Measurements from ENCODE around the gene METAP1.
"Not testable (repeated sequence)": the region's sequence is repeated elsewhere in the genome, so short reads cannot be mapped to it uniquely, and the experiment has no call there.

Gene METAP1

DNA sequence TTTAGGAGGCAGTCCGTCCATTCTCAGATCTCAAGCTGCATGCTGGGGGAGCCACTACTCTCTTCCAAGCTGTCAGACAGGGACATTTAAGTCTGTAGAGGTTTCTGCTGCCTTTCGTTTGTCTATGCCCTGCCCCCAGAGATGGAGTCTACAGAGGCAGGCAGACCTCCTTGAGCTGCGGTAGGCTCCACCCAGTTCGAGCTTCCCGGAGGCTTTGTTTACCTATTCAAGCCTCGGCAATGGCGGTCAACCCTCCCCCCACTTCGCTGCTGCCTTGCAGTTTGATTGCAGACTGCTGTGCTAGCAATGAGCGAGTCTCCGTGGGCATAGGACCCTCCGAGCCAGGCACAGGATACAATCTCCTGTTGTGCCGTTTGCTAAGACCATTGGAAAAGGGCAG, 103.8 kb downstream of the METAP1 start:
- DNase-seq (ENCODE audit: low read depth in 2 of 2): no peak

- not testable (repeated sequence) for DNase-seq (ENCODE audit: low read depth in 2 of 2)
These were observed 104.3 kb downstream of the METAP1 start for GRCh38 chr4:99099814-99100213.

DNA sequence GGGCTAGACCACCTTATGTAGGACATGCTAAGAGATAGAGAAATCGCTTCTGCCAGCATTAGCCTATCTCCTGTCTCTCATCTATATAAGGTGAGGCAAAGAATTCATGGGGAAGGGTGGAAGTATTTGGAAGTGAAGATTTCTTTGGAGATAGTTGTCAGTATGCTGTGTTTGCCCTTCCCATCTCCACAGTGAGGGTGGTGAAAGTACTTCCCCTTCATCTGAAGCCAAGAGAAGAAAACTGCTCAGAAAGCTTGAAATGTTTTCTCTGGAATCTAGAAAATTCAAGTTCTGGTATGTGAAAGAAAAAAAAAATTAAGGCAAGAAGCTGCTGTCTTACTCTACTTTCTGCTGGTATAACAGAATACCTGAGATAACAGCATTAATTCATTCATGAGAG, 105.4 kb downstream of the METAP1 start:
- DNase-seq (ENCODE audit: low read depth in 2 of 2): no peak

DNA sequence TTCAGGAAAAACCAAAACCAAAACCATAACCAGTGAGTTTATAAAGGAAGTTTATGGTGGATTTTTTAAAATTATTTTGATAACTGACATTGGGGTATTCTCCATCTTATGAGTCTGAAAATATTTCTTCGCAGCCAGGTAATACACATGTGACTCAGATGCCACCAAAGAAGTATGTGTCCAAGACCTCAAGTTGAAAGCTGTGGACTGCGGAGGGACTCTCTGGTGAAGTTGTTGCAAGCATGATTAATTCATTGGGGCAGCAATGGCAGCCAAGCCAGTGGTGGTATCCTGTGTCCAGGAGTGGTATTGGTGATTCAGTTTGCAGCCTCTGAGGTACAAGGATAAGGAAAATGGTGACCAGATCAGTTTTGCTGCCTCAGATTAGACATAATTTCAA, 107.1 kb downstream of the METAP1 start:
- DNase-seq (ENCODE audit: low read depth in 2 of 2): no peak

DNA sequence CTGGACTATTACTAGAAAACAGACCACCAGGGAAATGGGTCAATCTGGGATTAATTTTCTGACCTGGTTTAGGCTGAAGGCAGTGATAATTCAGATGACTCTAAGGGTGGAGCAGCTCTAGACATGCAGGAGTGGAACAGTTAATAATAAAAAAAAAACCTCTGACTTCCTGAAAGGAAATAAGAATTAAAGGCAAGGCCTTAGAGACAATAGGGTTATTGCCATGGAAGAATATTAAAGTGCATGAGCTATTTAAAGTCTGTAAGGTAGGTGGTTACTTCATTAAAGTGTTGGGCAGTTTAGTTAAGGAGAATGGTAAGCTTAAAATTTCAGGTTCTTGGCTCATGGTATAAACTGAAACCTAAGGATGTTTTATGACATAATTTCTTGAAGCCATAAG, 107.6 kb downstream of the METAP1 start:
- DNase-seq (ENCODE audit: low read depth in 2 of 2): no peak

GRCh38 chr4:99104153-99104552, 108.6 kb downstream of the METAP1 start:
- no peak for DNase-seq (ENCODE audit: low read depth in 2 of 2)

GRCh38 chr4:99109286-99109685, 113.8 kb downstream of the METAP1 start:
- DNase-seq (ENCODE audit: low read depth in 2 of 2): not testable (repeated sequence)
